HAP-1 (cell line): ENCODE data around the gene KCNJ11.

ENCODE experiments used
- DNase-seq, 2 experiments: peaks; one replicate each; pipeline ENCODE4 v3.0.0-alpha.2; 2016 to 2020; ENCODE audit warnings: low spot score in 2 of 2
- H3K27me3 ChIP-seq: fragments of 250-450 bp; sonication (Bioruptor Pico); 2 replicates; pipeline ENCODE4 v1.5.1; 2020; ENCODE audit warnings: low read depth, mild to moderate bottlenecking, moderate library complexity
- H3K36me3 ChIP-seq: fragments of 250-450 bp; sonication (Bioruptor Pico); replicated peaks from 2 replicates; pipeline ENCODE4 v1.5.1; 2020; ENCODE audit warnings: mild to moderate bottlenecking
- H3K4me1 ChIP-seq: fragments of 250-450 bp; sonication (Bioruptor Pico); 2 replicates; pipeline ENCODE4 v1.5.1; 2020; ENCODE audit warnings: mild to moderate bottlenecking
- H3K4me3 ChIP-seq: fragments of 250-450 bp; sonication (Bioruptor Pico); 2 replicates; pipeline ENCODE4 v1.5.1; 2020; ENCODE audit warnings: mild to moderate bottlenecking, moderate library complexity
- H3K9me3 ChIP-seq: fragments of 250-450 bp; sonication (Bioruptor Pico); 2 replicates; pipeline ENCODE4 v1.5.1; 2020; ENCODE audit warnings: mild to moderate bottlenecking, moderate library complexity
- in situ Hi-C: fragments of 300-500 bp; cut with MboI; formaldehyde crosslinking; loops from 3 replicates; pipeline ENCODE4 v1.14.3; 2020; ENCODE audit warnings: low sequenced_read_pairs, inconsistent platforms, mixed read lengths

The KCNJ11 gene

GRCh38 chr11:17379383-17380180, 8.9 kb downstream of the KCNJ11 start:
- Histone ChIP-seq H3K9me3 (no peaks in the 10 kb centered on the region), H3K36me3 (peaks cover 3% of the 10 kb centered on the region; the same call in 1 of the 2 replicates), H3K4me3 (no peak overlapping the region), H3K27me3 (no peaks in the 10 kb centered on the region), H3K4me1 (no peaks in the 10 kb centered on the region)
- in situ Hi-C loops = loop anchor here (10.0 kb wide), 1 partner anchor 145 kb away; no protein-coding TSS in a partner anchor
- DNase-seq = no peak

DNA sequence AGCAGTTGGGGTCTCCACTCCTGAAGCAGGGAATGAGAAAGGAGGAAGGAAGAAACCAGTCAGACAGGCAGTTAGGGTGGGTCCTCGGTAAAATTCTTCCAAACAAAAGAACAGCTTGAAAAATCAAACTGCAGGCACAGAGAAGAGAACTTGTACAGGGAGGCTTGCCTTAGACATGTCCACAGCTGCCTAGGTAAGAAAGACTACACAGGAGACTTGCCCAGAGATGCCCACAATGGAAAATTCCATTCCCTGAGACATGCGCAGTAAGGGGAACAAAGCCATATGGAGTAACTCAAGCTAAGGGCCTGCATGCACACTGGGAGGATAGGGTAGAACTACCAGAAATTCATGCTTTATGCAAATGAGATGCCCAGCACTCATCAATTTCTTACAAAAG, 9.8 kb downstream of the KCNJ11 start:
- no peaks in the 10 kb centered on the region for H3K4me1 ChIP-seq
- no peaks in the 10 kb centered on the region for H3K9me3 ChIP-seq
- no peak overlapping the region for H3K4me3 ChIP-seq
- no peak for DNase-seq
- in situ Hi-C loops = no loop called here
- no peaks in the 10 kb centered on the region for H3K27me3 ChIP-seq
- peaks cover 7% of the 10 kb centered on the region for H3K36me3 ChIP-seq

DNA sequence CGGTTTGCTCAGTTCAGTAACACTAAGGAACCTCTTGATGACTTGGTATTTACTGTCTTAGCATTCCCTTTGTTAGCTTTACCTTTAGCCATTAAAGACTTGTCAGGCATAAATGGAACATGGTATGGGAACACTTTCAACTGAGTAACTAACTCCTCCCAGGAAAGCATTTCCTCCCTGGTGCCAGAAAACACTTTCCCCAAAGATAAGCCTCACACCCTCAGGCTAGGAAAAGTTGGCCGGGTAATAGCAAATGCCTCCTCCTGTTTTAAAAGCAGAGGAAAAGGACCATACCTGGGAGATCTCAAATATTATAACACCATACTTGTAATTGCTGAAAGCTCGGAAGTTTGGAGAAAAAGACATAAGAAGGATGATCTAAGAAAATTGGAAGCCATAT, 12.0 kb downstream of the KCNJ11 start:
- no peaks in the 10 kb centered on the region for H3K27me3 ChIP-seq
- H3K4me3 ChIP-seq = no peak overlapping the region
- no peaks in the 10 kb centered on the region for H3K4me1 ChIP-seq
- DNase-seq = no peak
- H3K9me3 ChIP-seq = peaks cover 11% of the 10 kb centered on the region
- in situ Hi-C loops = no loop called here
- H3K36me3 ChIP-seq = peaks cover 26% of the 10 kb centered on the region

DNA sequence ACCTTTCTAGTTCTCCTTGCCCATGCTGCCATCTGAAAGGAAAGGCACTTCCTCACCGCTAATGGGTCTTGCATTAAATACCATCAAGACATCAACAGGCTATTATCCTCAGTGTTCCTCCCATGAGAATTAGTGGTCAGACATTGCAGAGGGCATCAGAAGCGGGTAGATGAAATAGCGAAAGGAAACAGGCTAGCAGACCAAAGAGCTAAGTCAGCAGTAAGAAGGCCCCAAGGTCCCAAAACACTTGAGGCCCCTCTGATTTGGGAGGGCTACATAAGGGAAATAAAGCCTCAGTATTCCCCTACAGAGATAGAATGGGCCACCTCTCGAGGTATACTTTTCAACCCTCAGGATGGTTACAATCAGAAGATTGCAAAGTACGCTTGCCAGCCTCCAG, 12.9 kb downstream of the KCNJ11 start:
- Histone ChIP-seq H3K9me3 (peaks cover 17% of the 10 kb centered on the region), H3K27me3 (no peaks in the 10 kb centered on the region), H3K36me3 (peaks cover 31% of the 10 kb centered on the region), H3K4me1 (no peaks in the 10 kb centered on the region), H3K4me3 (no peak overlapping the region)
- in situ Hi-C loops = no loop called here
- DNase-seq = no peak

- H3K36me3 ChIP-seq = peaks cover 69% of the 10 kb centered on the region
- H3K27me3 ChIP-seq = no peaks in the 10 kb centered on the region
- no peaks in the 10 kb centered on the region for H3K4me1 ChIP-seq
- H3K9me3 ChIP-seq = peaks cover 28% of the 10 kb centered on the region
- no peak for DNase-seq
- H3K4me3 ChIP-seq = no peak overlapping the region
- in situ Hi-C loops = no loop called here
Measured at GRCh38 chr11:17371614-17372013, 16.8 kb downstream of the KCNJ11 start.

- in situ Hi-C loops = no loop called here
- Histone ChIP-seq H3K9me3 (peaks cover 28% of the 10 kb centered on the region), H3K27me3 (no peaks in the 10 kb centered on the region), H3K36me3 (peaks cover 69% of the 10 kb centered on the region), H3K4me1 (no peaks in the 10 kb centered on the region), H3K4me3 (no peak overlapping the region)
- no peak for DNase-seq
Measured at GRCh38 chr11:17369684-17370243, 18.7 kb downstream of the KCNJ11 start.

GRCh38 chr11:17369094-17369493, 19.4 kb downstream of the KCNJ11 start:
- H3K36me3 ChIP-seq = peaks cover 65% of the 10 kb centered on the region
- peaks cover 28% of the 10 kb centered on the region for H3K9me3 ChIP-seq
- no peaks in the 10 kb centered on the region for H3K27me3 ChIP-seq
- in situ Hi-C loops = no loop called here
- no peak overlapping the region for H3K4me3 ChIP-seq
- DNase-seq = no peak
- H3K4me1 ChIP-seq = no peaks in the 10 kb centered on the region

GRCh38 chr11:17368551-17368950, 19.9 kb downstream of the KCNJ11 start:
- Histone ChIP-seq H3K9me3 (peaks cover 28% of the 10 kb centered on the region), H3K27me3 (no peaks in the 10 kb centered on the region), H3K4me1 (no peaks in the 10 kb centered on the region), H3K36me3 (peaks cover 62% of the 10 kb centered on the region), H3K4me3 (no peak overlapping the region)
- in situ Hi-C loops = no loop called here
- DNase-seq = no peak

DNA sequence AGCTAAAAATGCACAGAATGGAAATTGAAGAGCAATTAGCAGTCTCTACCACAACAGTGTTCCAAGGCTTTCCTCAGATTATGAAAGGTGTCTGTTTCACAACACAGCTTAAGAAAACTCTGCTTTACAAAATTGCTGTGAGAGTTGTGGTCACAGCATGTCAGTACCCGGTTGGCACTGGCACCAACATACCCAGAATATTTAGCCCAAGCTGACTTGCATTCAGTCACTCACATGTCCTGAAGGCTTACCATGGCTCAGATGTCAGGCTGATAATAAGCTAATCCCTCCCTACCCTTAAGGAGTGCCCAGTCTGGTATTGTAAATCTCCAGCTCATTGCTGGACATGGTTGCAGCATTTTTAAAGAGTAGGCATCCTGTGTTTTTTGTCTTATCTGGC, 22.0 kb downstream of the KCNJ11 start:
- Histone ChIP-seq H3K27me3 (no peaks in the 10 kb centered on the region), H3K4me1 (no peaks in the 10 kb centered on the region), H3K4me3 (no peak overlapping the region), H3K9me3 (peaks cover 17% of the 10 kb centered on the region), H3K36me3 (peaks cover 43% of the 10 kb centered on the region)
- in situ Hi-C loops = no loop called here
- no peak for DNase-seq

DNA sequence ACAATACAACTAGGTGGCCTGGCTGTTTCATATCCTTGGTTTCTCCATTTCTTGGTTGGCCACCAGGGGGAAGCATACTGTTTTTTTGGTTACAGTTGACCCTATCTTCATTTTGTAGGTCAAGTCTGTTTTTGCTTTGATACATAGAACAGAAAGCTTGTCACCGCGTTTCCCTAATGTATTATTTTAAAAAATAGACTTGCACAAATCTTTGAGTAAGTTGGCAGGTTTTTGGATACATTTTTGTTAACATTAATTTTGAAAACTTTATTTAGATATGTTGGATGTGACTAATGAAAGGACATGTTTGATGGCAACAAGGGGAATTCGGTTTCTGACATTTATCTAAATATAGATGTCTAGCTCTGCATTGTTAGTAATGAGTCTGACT, 33.9 kb downstream of the KCNJ11 start:
- DNase-seq = peak; percentile 77 to 87
- in situ Hi-C loops = no loop called here
- H3K9me3 ChIP-seq = no peaks in the 10 kb centered on the region
- H3K4me1 ChIP-seq = peaks cover 10% of the 10 kb centered on the region
- no peaks in the 10 kb centered on the region for H3K27me3 ChIP-seq
- H3K36me3 ChIP-seq = peaks cover 3% of the 10 kb centered on the region
- no peak overlapping the region for H3K4me3 ChIP-seq

GRCh38 chr11:17353821-17354600, 34.4 kb downstream of the KCNJ11 start:
- peak overlapping the region; percentile 41 for H3K4me3 ChIP-seq
- no peaks in the 10 kb centered on the region for H3K27me3 ChIP-seq
- no peaks in the 10 kb centered on the region for H3K9me3 ChIP-seq
- peak in 1 of 2 experiments; percentile 19 for DNase-seq
- peaks cover 10% of the 10 kb centered on the region for H3K4me1 ChIP-seq
- peaks cover under 1% of the 10 kb centered on the region for H3K36me3 ChIP-seq
- in situ Hi-C loops = no loop called here

DNA sequence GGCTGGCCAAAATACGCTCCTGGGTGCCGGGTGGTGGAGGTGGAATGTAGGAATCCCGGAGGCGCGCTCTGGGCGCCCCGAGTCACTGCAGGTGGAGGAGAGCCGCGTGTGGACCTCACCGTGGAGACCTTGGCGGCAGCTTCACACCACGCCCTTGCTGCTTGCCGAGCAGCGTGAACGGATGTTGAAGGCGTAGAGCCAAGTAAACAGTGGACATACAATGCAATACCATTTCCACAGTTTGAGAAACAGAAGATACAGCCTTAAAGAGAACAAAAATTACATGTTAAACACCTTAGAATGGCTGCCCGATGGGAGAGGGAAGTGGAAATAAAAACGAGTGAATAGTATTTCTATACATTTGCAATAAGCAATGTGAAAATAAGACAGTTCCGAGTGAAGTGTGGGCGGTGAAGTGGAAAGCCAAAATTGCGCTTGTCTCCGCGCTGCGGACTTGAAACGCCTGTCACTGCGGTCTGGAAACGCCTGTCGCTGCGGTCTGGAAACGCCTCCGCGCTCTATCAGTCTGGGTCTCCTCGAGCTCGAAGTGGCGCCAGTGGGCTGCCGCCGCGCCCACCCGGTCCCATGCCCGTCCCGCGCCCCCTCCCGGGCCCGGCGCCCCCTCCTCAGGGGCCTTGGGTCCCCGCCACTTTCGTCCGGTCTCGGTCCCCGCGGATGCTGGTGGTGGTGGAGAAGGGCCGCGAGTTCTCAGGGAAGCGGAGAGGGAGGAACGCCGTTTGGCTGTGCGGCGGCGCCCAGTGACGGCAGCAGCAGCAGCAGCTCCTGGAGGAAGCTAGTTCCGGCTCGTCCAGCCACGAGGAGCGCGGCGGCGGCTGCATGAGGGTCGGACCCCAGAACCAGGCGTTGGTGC, 35.3 kb downstream of the KCNJ11 start:
- DNase-seq = peak; percentile 67 to 86
- no peaks in the 10 kb centered on the region; the same call in none of the 2 replicates for H3K36me3 ChIP-seq

GRCh38 chr11:17351510-17352176, 36.8 kb downstream of the KCNJ11 start, which contains the start of gene NCR3LG1:
Gene NCR3LG1 (plus strand): TSS chr11:17351800. CDS start chr11:17351970, 170 bp downstream.
- DNase-seq = peak; percentile 15 to 46
- Histone ChIP-seq H3K9me3 (no peaks in the 10 kb centered on the region), H3K36me3 (no peaks in the 10 kb centered on the region), H3K27me3 (no peaks in the 10 kb centered on the region), H3K4me1 (peaks cover 10% of the 10 kb centered on the region), H3K4me3 (peak within 1 kb of the TSS; percentile 41)
- in situ Hi-C loops = no loop called here

More for the DNA sequence above, 35.3 kb downstream of the KCNJ11 start:
- peak overlapping the region; percentile 41 for H3K4me3 ChIP-seq
- H3K9me3 ChIP-seq = no peaks in the 10 kb centered on the region
- H3K4me1 ChIP-seq = peaks cover 10% of the 10 kb centered on the region
- in situ Hi-C loops = no loop called here
- no peaks in the 10 kb centered on the region for H3K27me3 ChIP-seq
